ENCODE results near the gene ZNHIT6. TPM values are rescaled to one million over a fixed set of nuclear protein-coding genes. Genes with fewer than 3 reads are reported as not detected.

Gene ZNHIT6
- total RNA-seq, 1 donor from 2014 or later = 19.9 TPM

DNA sequence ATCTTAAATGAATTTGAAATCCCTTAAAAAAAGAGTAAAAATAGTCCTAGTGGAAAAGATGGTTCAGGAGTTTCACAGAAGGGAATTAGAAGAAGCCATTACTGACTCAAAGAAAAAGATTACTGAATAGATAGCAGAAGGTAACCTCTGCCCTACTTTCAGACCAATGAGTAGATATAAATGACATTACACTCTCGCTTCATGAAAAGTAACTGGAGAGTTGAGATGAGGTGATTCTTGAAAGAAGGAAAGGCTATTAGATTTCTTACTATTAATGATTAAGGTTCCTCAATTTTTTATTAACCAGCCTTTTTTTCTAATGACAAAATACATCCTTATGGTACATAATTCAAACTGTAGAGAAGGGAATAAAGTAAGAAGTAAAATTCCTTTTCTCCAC is 99.4 kb downstream of the ZNHIT6 start:
- peaks cover 10% of the 10 kb centered on the region for H3K4me1 Mint-ChIP-seq

DNA sequence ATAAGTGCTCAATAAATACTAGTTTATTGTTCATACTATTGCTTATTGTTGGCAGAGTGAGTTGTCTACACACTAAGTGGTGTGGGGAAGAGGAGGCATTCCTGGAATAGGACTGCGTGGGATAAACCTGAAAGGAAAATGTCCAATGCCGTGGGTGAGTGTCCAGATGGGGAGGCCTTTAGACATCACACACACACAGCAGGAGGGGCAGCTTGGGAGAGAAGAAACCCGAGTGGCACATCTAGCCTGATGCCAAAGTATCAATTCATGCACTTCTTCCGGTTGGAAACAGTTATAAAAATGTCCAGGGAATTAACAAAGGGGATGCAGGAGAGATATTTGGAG is 100.3 kb downstream of the ZNHIT6 start:
- Mint-ChIP-seq H3K4me1 (peaks cover 10% of the 10 kb centered on the region), H3K36me3 (ENCODE audit: low read depth) (no peaks in the 10 kb centered on the region), H3K4me3 (no peak overlapping the region), H3K27ac (ENCODE audit: unreplicated experiment) (no peak overlapping the region), H3K9me3 (no peaks in the 10 kb centered on the region), H3K27me3 (ENCODE audit: low read depth) (no peaks in the 10 kb centered on the region)
- TF ChIP-seq, protein P1, sequence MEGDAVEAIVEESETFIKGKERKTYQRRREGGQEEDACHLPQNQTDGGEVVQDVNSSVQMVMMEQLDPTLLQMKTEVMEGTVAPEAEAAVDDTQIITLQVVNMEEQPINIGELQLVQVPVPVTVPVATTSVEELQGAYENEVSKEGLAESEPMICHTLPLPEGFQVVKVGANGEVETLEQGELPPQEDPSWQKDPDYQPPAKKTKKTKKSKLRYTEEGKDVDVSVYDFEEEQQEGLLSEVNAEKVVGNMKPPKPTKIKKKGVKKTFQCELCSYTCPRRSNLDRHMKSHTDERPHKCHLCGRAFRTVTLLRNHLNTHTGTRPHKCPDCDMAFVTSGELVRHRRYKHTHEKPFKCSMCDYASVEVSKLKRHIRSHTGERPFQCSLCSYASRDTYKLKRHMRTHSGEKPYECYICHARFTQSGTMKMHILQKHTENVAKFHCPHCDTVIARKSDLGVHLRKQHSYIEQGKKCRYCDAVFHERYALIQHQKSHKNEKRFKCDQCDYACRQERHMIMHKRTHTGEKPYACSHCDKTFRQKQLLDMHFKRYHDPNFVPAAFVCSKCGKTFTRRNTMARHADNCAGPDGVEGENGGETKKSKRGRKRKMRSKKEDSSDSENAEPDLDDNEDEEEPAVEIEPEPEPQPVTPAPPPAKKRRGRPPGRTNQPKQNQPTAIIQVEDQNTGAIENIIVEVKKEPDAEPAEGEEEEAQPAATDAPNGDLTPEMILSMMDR (conservative IDR thresholded peaks at IDR 0.05) = no peak
- DNase-seq (ENCODE audit: low read depth, low spot score) = no peak

More for the DNA sequence above, 99.4 kb downstream of the ZNHIT6 start:
- no peaks in the 10 kb centered on the region for H3K27me3 Mint-ChIP-seq (ENCODE audit: low read depth)
- no peak for DNase-seq (ENCODE audit: low read depth, low spot score)
- H3K9me3 Mint-ChIP-seq = no peaks in the 10 kb centered on the region
- no peak overlapping the region for H3K27ac Mint-ChIP-seq (ENCODE audit: unreplicated experiment)
- H3K4me3 Mint-ChIP-seq = no peak overlapping the region
- no peaks in the 10 kb centered on the region for H3K36me3 Mint-ChIP-seq (ENCODE audit: low read depth)
- TF ChIP-seq, protein P1 (conservative IDR thresholded peaks at IDR 0.05) = no peak

DNA sequence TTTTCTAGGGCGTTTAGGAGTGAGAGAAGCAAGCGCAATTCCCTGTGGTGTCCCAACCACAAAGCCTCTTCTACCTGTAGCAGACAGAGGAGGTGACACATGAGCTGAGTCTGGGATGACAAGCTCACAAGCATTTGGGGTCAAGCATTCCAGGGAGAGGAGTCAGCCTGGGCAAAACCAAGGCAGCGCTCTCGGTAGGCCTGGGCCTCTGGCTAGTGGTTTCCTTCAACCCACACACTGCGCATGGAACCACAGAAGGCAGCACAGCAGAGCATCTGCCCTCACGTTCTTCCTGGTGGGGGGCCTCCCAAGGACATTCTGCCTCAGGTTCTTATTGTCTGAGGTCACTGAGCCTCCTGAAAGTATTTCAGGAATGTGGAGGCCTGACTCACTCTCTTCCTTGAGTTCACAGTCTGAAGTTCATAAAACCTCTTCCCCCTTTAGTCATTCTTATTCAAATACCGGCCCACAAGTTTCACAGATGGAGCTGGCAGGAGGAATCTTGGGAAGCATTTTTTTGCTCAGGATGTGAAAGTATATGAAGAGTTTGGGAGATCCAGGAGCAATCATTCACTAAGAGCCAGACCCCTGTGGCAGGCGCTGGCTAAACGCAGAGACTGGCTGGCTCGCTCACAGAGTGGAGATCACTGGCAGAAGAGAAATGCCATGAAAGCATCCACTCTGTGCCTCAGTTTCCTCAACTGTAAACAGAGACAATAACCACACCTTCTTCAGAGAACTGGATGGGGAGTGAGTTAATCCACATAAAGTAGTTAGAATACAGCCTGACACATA is 100.9 kb downstream of the ZNHIT6 start:
- Mint-ChIP-seq H3K4me3 (no peak overlapping the region), H3K9me3 (no peaks in the 10 kb centered on the region), H3K4me1 (peaks cover 10% of the 10 kb centered on the region)

DNA sequence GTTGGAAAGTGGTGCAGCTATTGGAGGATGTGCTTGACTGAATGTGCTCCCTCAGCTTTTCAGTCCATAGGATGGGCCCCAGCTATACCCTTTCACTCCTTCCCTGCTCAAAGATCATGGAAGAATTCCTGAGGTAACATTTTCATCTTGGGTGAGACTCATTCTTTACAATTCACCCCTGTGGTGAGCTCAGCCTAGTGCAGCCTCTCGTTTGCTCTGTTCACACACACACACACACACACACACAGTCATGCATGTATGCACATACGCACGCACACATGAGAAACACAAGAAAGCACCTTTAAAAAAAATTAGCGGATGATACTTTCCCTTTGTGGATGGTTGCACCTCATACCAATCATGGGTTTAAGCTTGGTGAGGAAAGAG is 101.8 kb downstream of the ZNHIT6 start:
- Mint-ChIP-seq H3K4me3 (no peak overlapping the region), H3K27me3 (ENCODE audit: low read depth) (no peaks in the 10 kb centered on the region), H3K27ac (ENCODE audit: unreplicated experiment) (no peak overlapping the region), H3K36me3 (ENCODE audit: low read depth) (no peaks in the 10 kb centered on the region), H3K4me1 (peaks cover 10% of the 10 kb centered on the region), H3K9me3 (no peaks in the 10 kb centered on the region)
- TF ChIP-seq, protein P1 (conservative IDR thresholded peaks at IDR 0.05) = no peak
- DNase-seq (ENCODE audit: low read depth, low spot score) = no peak

More for the DNA sequence above, 100.9 kb downstream of the ZNHIT6 start:
- Mint-ChIP-seq H3K27me3 (ENCODE audit: low read depth) (no peaks in the 10 kb centered on the region), H3K27ac (ENCODE audit: unreplicated experiment) (no peak overlapping the region), H3K36me3 (ENCODE audit: low read depth) (no peaks in the 10 kb centered on the region)
- no peak for DNase-seq (ENCODE audit: low read depth, low spot score)
- TF ChIP-seq, protein P1 (conservative IDR thresholded peaks at IDR 0.05) = no peak

DNA sequence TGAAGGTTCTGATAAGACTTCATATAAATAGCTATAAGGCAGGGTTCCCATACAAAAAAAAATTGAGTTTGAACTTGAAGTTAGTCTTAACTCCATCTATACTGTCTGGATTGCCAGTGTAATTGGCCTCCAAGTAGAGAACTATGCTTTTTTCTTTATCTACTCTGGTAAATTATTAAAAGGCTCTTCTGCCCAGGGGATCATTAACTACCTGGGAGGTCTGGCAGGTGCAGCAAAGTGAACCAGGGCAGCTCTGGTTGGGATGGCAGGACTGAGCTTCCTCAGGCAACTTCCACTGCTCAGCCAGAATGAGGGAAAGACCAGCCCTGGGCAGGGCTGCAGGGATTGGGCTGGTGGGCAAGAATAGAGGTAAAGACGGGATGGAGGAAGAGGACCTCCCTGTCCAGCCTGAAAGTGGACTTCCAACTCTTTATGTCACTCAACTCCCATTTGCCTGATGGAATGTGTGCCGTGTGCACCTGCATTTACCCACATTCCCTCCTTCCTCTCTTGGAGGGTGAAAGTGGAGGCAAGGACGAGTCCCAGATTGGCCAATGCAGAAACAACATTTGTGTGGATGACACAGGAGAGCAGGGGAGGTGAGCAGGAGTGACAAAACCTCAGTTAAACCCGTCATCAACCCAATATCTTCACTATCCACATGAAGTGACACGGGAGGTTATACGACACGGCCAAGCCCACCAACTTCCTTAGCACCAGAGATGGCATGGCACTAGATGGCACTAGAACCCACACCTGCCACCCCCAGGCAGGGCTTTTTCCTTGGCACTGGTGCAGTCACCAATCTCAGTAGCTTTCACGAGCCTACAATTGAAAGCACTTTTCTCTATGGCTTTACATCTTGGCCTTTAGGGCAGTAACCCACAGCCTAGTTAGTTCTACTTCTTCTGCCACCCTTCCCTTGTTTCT is 102.5 kb downstream of the ZNHIT6 start:
- Mint-ChIP-seq H3K4me1 (peaks cover 10% of the 10 kb centered on the region), H3K27me3 (ENCODE audit: low read depth) (no peaks in the 10 kb centered on the region), H3K36me3 (ENCODE audit: low read depth) (no peaks in the 10 kb centered on the region), H3K27ac (ENCODE audit: unreplicated experiment) (no peak overlapping the region), H3K4me3 (no peak overlapping the region), H3K9me3 (peaks cover 2% of the 10 kb centered on the region)
- DNase-seq (ENCODE audit: low read depth, low spot score) = no peak
- TF ChIP-seq, protein P1 (conservative IDR thresholded peaks at IDR 0.05) = no peak

Data from neural crest cell (in vitro differentiated cells).